Common myeloid progenitor, CD34-positive (primary cell): ENCODE data around the gene CCDC40.

Experiments
- CTCF ChIA-PET: fragments of 350-600 bp; sonication (Branson Sonifier 250); formaldehyde crosslinking; loops from one replicate; lab custom pipeline; 2021; ENCODE audit warnings: antibody characterized with exemption; lab: Charles Lee
- POLR2A ChIA-PET: fragments of 350-600 bp; sonication (Branson Sonifier 250); formaldehyde crosslinking; loops from one replicate; lab custom pipeline; 2021; ENCODE audit warnings: antibody characterized with exemption; lab: Charles Lee
- DNase-seq, 3 donors: peaks; one replicate each; pipeline versions ENCODE4 v3.0.0 to v3.0.0-alpha.2; 2013
- H3K27ac ChIP-seq, 2 experiments: 1 replicate in 1 of 2; 2 replicates in 1 of 2; pipeline ENCODE4 v1.7.0; 2013; ENCODE audit warnings: inconsistent platforms in 2 of 2, low read length in 2 of 2, mild to moderate bottlenecking in 2 of 2, low read depth in 1 of 2, moderate library complexity in 1 of 2; ENCODE audit not compliant: severe bottlenecking in 2 of 2, insufficient read depth in 1 of 2, poor library complexity in 1 of 2
- H3K27me3 ChIP-seq, 5 experiments: replicated peaks in 2 of 5; 1 replicate in 3 of 5; 2 replicates in 2 of 5; pipeline versions ENCODE4 v1.6.1 to v1.7.0; 2013; ENCODE audit warnings: low read length in 4 of 5, mild to moderate bottlenecking in 2 of 5, moderate library complexity in 2 of 5, inconsistent platforms in 1 of 5; ENCODE audit not compliant: insufficient read depth in 5 of 5, control insufficient read depth in 4 of 5
- H3K36me3 ChIP-seq, 4 experiments: 1 replicate in 2 of 4; 2 replicates in 2 of 4; pipeline versions ENCODE4 v1.6.1 to v1.7.0; 2013; ENCODE audit warnings: low read length in 3 of 4, control low read depth in 1 of 4, mild to moderate bottlenecking in 1 of 4; ENCODE audit not compliant: control insufficient read depth in 4 of 4, insufficient read depth in 4 of 4
- H3K4me1 ChIP-seq, 4 experiments: 1 replicate in 3 of 4; 2 replicates in 1 of 4; pipeline versions ENCODE4 v1.6.1 to v1.7.1; 2013; ENCODE audit warnings: low read length in 3 of 4, mild to moderate bottlenecking in 3 of 4, control low read depth in 1 of 4, inconsistent platforms in 1 of 4, moderate library complexity in 1 of 4; ENCODE audit not compliant: control insufficient read depth in 4 of 4, insufficient read depth in 4 of 4; ENCODE audit errors: control extremely low read depth in 1 of 4
- H3K4me3 ChIP-seq, 7 experiments: 1 replicate in 4 of 7; 2 replicates in 3 of 7; pipeline versions ENCODE4 v1.5.1 to v1.7.0; 2013; ENCODE audit warnings: mild to moderate bottlenecking in 7 of 7, low read length in 6 of 7, moderate library complexity in 6 of 7, inconsistent platforms in 2 of 7, low read depth in 2 of 7, control low read depth in 1 of 7; ENCODE audit not compliant: insufficient read depth in 4 of 7, control insufficient read depth in 1 of 7; ENCODE audit errors: extremely low read depth in 1 of 7
- H3K9me3 ChIP-seq, 5 experiments: 1 replicate in 4 of 5; 2 replicates in 1 of 5; pipeline versions ENCODE4 v1.6.1 to v1.7.1; 2013; ENCODE audit warnings: low read length in 4 of 5, mild to moderate bottlenecking in 2 of 5, inconsistent platforms in 1 of 5, low read depth in 1 of 5, moderate library complexity in 1 of 5; ENCODE audit not compliant: control insufficient read depth in 4 of 5, insufficient read depth in 2 of 5; ENCODE audit errors: control extremely low read depth in 1 of 5
- WGBS: methylation state at CpG from one replicate; pipeline ENCODE4 v1.1.5; 2013; ENCODE audit not compliant: insufficient coverage; 5-methylcytosine and 5-hydroxymethylcytosine counted together

The CCDC40 gene

DNA sequence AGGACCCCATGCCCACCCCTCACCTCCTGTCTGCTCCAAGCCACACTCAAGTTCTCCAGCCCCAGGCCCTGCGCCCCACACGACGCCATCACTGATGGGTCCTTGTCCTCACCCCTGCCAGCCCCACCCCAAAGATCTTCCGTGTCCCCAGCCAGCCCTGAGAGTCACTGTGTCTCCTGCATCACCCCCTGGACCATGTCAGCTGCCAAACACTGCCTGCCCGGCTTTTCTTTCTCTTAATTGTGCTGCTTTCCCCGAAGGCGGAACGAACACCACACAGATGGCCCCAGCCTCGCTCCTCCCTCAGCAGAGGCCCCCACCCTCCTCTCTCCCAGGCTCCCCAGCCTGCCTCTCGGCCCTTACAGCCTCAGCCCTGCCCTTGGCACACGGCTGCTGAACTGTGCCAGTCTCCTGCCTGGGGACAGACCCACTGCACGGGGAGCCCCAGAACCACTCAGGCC, 60.1 kb downstream of the CCDC40 start:
- H3K36me3 ChIP-seq = no peaks in the 10 kb centered on the region
- no peaks in the 10 kb centered on the region for H3K9me3 ChIP-seq
- peaks cover 0 to 23% (median 5%) of the 10 kb centered on the region in 4 experiments for H3K4me1 ChIP-seq
- no peaks in the 10 kb centered on the region for H3K27me3 ChIP-seq
- H3K4me3 ChIP-seq = no peak overlapping the region
- no peak overlapping the region for H3K27ac ChIP-seq
- 94% methylated on average over 11 of the region's 12 CpGs for WGBS
- POLR2A ChIA-PET = no interaction called here
- DNase-seq = no peak
- CTCF ChIA-PET = no interaction called here

DNA sequence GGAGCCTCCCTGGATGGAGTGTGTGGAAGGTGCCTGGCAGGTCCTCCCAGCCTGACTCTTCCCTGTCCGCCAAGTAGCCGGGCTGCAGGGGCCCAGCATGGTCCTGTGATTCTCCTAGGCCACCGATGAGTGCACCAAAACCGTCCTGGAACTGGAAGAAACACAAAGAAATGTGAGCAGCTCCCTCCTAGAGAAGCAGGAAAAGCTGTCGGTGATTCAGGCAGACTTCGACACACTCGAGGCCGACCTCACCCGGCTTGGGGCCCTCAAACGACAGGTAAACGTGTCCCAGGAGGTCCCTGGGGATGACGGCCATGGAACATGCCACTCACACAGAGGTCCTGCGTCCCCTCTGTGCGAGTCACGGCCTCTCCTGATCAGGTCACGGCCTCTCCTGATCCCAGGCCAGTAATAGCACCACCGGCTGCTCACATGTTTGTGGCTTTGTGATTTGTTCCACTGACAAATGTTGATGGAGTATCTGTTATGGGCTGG, 60.7 kb downstream of the CCDC40 start:
- Histone ChIP-seq H3K36me3 (no peaks in the 10 kb centered on the region), H3K4me3 (no peak overlapping the region), H3K27me3 (no peaks in the 10 kb centered on the region), H3K9me3 (no peaks in the 10 kb centered on the region), H3K4me1 (peaks cover 2 to 28% (median 11%) of the 10 kb centered on the region in 4 experiments), H3K27ac (no peak overlapping the region)
- ChIA-PET CTCF (no interaction called here), POLR2A (no interaction called here)
- 95% methylated on average over 12 of the region's 17 CpGs for WGBS
- no peak for DNase-seq

DNA sequence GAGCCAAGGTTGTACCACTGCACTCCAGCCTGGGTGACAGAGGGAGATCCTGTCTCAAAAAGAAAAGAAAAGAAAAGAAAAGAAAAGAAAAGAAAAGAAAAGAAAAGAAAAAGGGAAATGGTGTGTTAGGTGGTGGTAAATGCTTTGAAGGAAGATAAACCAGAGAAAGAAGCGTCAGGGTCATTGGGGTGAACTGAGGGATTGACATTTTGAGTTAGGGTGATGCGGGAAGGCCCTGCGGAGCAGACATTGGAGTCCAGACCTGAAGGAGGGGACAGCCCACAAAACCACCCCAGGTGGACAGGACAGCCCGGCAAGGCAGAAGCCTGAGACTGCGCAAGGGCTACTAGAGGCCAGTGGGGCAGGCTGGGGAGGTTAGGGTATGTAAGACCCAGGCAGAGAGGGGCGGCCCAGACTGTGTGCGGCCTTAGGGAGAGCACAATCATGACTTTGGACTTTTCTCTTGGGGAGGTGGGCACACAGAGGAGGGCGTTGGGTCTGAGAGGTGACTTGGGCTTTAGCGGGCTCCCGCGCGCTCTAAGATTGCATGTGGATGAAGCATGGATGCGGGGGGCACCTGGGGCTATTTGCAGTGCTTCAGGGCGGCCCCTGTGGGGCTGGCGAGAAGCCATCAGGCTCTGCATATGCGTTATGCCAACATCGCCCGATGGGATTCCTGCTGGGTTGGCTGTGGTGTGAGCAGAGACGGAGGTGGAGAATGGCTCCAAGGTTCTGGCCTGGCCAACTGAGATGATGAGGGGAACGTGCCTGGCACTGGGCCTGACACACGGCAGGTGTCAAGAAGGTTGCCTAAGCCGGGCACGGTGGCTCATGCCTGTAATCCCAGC, 61.6 kb downstream of the CCDC40 start:
- 97% methylated on average over 20 of the region's 23 CpGs for WGBS
- ChIA-PET POLR2A (no interaction called here), CTCF (interaction anchor here (2.0 kb wide), 1 partner anchor 12 kb away, joined by 6 read pairs; no protein-coding TSS in a partner anchor)
- Histone ChIP-seq H3K27me3 (no peaks in the 10 kb centered on the region), H3K27ac (no peak overlapping the region), H3K9me3 (no peaks in the 10 kb centered on the region), H3K36me3 (no peaks in the 10 kb centered on the region), H3K4me1 (peaks cover 2 to 23% (median 14%) of the 10 kb centered on the region in 4 experiments), H3K4me3 (no peak overlapping the region)
- no peak for DNase-seq

GRCh38 chr17:80099291-80100034, 63.0 kb downstream of the CCDC40 start:
- Histone ChIP-seq H3K27ac (no peak overlapping the region), H3K36me3 (no peaks in the 10 kb centered on the region), H3K4me1 (peaks cover 2 to 23% (median 14%) of the 10 kb centered on the region in 4 experiments), H3K27me3 (no peaks in the 10 kb centered on the region), H3K4me3 (no peak overlapping the region), H3K9me3 (no peaks in the 10 kb centered on the region)
- ChIA-PET POLR2A (no interaction called here), CTCF (interaction anchor here (2.0 kb wide), 1 partner anchor 13 kb away, joined by 6 read pairs; no protein-coding TSS in a partner anchor)
- WGBS = 92% methylated on average over 22 of the region's 27 CpGs
- no peak for DNase-seq

DNA sequence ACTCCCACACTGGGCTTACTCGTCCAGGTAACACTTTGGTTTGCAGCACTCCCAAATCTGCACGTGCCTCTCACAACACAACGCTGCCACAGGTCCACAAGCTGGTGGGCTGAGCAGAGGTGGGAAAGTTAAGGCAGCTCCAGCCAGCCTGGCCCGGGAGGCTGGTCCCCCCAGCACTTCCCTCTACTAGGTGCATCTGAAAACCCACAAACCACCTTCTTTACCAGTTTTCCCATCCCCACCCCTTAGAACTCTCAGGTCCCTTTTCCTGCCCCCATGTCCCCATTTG, 63.5 kb downstream of the CCDC40 start:
- DNase-seq = no peak
- H3K27me3 ChIP-seq = no peaks in the 10 kb centered on the region
- H3K4me3 ChIP-seq = no peak overlapping the region
- peaks cover 2 to 23% (median 14%) of the 10 kb centered on the region in 4 experiments for H3K4me1 ChIP-seq
- H3K9me3 ChIP-seq = no peaks in the 10 kb centered on the region
- ChIA-PET CTCF (interaction anchor here (2.0 kb wide), 1 partner anchor 13 kb away, joined by 6 read pairs; no protein-coding TSS in a partner anchor), POLR2A (no interaction called here)
- no peaks in the 10 kb centered on the region for H3K36me3 ChIP-seq
- 90% methylated on average over 3 of the region's 4 CpGs for WGBS
- no peak overlapping the region for H3K27ac ChIP-seq

DNA sequence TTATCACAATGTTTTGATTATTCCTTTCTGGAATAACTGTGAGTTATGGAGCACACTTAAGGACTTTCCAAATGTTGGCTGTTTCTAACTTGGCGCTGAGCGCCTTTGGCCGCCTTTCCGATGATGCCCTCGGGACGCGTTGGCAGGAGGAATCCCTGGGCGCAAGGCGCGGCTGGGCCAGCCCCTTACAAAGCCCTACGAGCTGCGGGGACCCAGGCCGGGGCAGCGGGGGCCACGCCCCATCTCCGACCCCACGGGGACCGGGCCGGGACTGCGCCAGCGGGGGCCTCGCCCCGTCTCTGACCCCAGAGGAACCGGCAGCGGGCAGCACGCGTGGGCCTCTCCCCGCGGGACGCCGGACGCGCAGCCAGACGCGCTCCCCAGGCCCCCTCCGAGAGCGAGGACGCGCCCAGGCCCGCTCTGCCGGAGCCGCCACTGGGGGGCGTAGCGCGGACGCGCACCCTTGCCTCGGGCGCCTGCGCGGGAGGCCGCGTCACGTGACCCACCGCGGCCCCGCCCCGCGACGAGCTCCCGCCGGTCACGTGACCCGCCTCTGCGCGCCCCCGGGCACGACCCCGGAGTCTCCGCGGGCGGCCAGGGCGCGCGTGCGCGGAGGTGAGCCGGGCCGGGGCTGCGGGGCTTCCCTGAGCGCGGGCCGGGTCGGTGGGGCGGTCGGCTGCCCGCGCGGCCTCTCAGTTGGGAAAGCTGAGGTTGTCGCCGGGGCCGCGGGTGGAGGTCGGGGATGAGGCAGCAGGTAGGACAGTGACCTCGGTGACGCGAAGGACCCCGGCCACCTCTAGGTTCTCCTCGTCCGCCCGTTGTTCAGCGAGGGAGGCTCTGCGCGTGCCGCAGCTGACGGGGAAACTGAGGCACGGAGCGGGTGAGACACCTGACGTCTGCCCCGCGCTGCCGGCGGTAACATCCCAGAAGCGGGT, 64.8 kb downstream of the CCDC40 start, which contains the start of gene GAA:
TSS of gene GAA (plus strand) at position 571 of the 935 bp plus-strand sequence. CDS start 3,006 bp downstream, outside the sequence.
- no peaks in the 10 kb centered on the region for H3K9me3 ChIP-seq
- peak within 1 kb of the TSS in 1 of 2 experiments; percentile 14 for H3K27ac ChIP-seq
- H3K27me3 ChIP-seq = no peaks in the 10 kb centered on the region
- H3K4me1 ChIP-seq = peaks cover 2 to 23% (median 14%) of the 10 kb centered on the region in 4 experiments
- POLR2A ChIA-PET = interaction anchor here (0.7 to 1.0 kb wide), 4 partner anchors 9 to 901 kb away, joined by 3 to 6 read pairs (median 4); no protein-coding TSS in a partner anchor
- peak within 1 kb of the TSS; percentile 53 to 91 (median 84) for H3K4me3 ChIP-seq
- DNase-seq = peak; percentile 80 to 89 (median 89)
- no peaks in the 10 kb centered on the region for H3K36me3 ChIP-seq
- under 1% methylated on average over 76 of the region's 114 CpGs for WGBS
- CTCF ChIA-PET = interaction anchor here (0.6 to 1.7 kb wide), 14 partner anchors 9 to 163 kb away, joined by 3 to 7 read pairs (median 4); no protein-coding TSS in a partner anchor
